Measurements from ENCODE around the gene OR51S1. TPM values are rescaled to one million over a fixed set of nuclear protein-coding genes. Genes with fewer than 3 reads are reported as not detected.

Gene OR51S1
- total RNA-seq, 2 experiments from 2014 or later, result not detected

DNA sequence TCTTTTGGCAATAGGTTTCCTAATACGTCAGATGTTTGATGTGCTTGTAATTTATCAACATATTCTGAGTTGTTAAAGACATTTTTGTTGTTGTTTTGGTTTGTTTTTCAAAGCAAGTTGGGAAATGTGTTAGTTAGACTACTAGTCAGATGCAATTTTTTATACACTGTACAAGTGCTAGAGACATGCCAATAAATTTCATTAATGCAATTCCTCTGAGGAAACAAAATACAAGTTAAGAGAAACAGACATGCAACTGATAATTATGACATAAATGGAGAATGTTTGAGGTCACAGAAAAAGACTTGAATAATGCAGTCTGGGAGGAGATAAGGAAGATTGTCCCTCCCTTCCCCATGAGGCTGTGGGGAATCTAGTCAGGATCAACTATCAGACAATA is 38.6 kb upstream of the OR51S1 start:
- H3K4me2 ChIP-seq (ENCODE audit: low read length), result no peak overlapping the region
- H3K36me3 ChIP-seq (ENCODE audit: insufficient read depth, low read length), result no peaks in the 10 kb centered on the region
- DNase-seq (ENCODE audit: low spot score), result no peak
- intact Hi-C loops (cut with micrococcal nuclease; ENCODE audit: unreplicated experiment), result no loop called here
- no peak overlapping the region for H3K27ac ChIP-seq (ENCODE audit: low read depth, low read length, poor library complexity, severe bottlenecking)
- no peaks in the 10 kb centered on the region for H3K79me2 ChIP-seq (ENCODE audit: insufficient read depth, low read depth, low read length)
- H3K9me3 ChIP-seq (ENCODE audit: low read length), result no peaks in the 10 kb centered on the region
- H4K20me1 ChIP-seq (ENCODE audit: insufficient read depth, low read length), result no peaks in the 10 kb centered on the region
- ChIA-PET POLR2A (no interaction called here), CTCF (ENCODE audit: unreplicated experiment) (no interaction called here)
- no peaks in the 10 kb centered on the region for H3K4me1 ChIP-seq (ENCODE audit: insufficient read depth, low read length, poor library complexity, severe bottlenecking)
- TF ChIP-seq, protein P1, sequence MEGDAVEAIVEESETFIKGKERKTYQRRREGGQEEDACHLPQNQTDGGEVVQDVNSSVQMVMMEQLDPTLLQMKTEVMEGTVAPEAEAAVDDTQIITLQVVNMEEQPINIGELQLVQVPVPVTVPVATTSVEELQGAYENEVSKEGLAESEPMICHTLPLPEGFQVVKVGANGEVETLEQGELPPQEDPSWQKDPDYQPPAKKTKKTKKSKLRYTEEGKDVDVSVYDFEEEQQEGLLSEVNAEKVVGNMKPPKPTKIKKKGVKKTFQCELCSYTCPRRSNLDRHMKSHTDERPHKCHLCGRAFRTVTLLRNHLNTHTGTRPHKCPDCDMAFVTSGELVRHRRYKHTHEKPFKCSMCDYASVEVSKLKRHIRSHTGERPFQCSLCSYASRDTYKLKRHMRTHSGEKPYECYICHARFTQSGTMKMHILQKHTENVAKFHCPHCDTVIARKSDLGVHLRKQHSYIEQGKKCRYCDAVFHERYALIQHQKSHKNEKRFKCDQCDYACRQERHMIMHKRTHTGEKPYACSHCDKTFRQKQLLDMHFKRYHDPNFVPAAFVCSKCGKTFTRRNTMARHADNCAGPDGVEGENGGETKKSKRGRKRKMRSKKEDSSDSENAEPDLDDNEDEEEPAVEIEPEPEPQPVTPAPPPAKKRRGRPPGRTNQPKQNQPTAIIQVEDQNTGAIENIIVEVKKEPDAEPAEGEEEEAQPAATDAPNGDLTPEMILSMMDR (conservative IDR thresholded peaks at IDR 0.05; ENCODE audit: low read length), result no peak
- no peak for TF ChIP-seq EZH2phosphoT487 (IDR thresholded peaks at IDR 0.05; ENCODE audit: borderline replicate concordance, low read depth, low read length)
- no peaks in the 10 kb centered on the region; the same call in 1 of the 2 replicates for H3K9me2 ChIP-seq (ENCODE audit: insufficient read depth, low read length)
- H3K4me3 ChIP-seq (ENCODE audit: low read depth, low read length, poor library complexity, severe bottlenecking), result no peak overlapping the region
- H2AFZ ChIP-seq (ENCODE audit: low read length), result no peak overlapping the region
- no TSS peak for BruUV-seq (replicated peaks)

DNA sequence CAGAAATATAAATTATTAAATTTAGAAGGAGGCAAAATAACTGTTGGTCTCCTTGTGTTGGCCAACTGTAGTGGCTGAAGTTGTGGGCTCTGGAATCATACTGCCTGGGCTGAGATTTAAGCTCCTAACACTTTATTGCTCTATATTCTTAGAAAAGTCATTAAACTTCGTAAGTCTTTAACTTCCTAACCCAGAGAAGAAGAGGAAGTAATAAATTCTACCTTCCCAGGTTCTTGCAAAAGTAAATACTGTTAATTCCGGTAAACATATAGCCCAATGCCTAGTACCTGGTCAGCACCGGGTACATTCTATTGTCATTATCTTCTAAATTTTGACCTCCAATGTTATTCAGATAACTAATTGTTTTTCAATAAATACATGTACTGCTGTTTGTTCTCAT is 37.2 kb upstream of the OR51S1 start:
- ChIA-PET CTCF (ENCODE audit: unreplicated experiment) (no interaction called here), POLR2A (no interaction called here)
- Histone ChIP-seq H3K9me3 (ENCODE audit: low read length) (no peaks in the 10 kb centered on the region), H3K27ac (ENCODE audit: low read depth, low read length, poor library complexity, severe bottlenecking) (no peak overlapping the region), H3K4me1 (ENCODE audit: insufficient read depth, low read length, poor library complexity, severe bottlenecking) (no peaks in the 10 kb centered on the region), H4K20me1 (ENCODE audit: insufficient read depth, low read length) (no peaks in the 10 kb centered on the region), H2AFZ (ENCODE audit: low read length) (no peak overlapping the region), H3K4me3 (ENCODE audit: low read depth, low read length, poor library complexity, severe bottlenecking) (no peak overlapping the region), H3K36me3 (ENCODE audit: insufficient read depth, low read length) (no peaks in the 10 kb centered on the region), H3K9me2 (ENCODE audit: insufficient read depth, low read length) (no peaks in the 10 kb centered on the region; the same call in 1 of the 2 replicates), H3K4me2 (ENCODE audit: low read length) (no peak overlapping the region), H3K79me2 (ENCODE audit: insufficient read depth, low read depth, low read length) (no peaks in the 10 kb centered on the region)
- no peak for DNase-seq (ENCODE audit: low spot score)
- TF ChIP-seq EZH2phosphoT487 (IDR thresholded peaks at IDR 0.05; ENCODE audit: borderline replicate concordance, low read depth, low read length), result no peak
- TF ChIP-seq, protein P1 (conservative IDR thresholded peaks at IDR 0.05; ENCODE audit: low read length), result no peak
- intact Hi-C loops (cut with micrococcal nuclease; ENCODE audit: unreplicated experiment), result no loop called here
- BruUV-seq (replicated peaks), result no TSS peak

DNA sequence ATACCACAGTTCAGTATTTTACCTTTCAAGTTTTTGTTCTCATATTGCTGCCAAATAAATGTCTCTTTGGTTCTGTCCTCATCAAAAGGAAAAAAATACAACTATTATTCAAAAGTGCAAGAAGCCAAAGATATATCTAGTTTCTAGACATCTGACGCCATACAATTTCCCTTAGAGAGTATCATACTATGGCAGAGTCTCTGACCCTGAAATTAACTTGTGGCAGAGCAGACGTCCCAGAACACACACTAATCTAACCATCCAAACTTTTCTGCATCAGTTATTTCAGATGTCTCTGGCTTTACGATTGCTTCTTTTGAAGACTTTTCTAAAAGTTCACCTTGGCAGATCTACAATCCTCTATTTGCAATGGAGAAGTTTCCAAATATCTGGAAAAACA is 35.4 kb upstream of the OR51S1 start:
- Histone ChIP-seq H3K4me3 (ENCODE audit: low read depth, low read length, poor library complexity, severe bottlenecking) (no peak overlapping the region), H3K36me3 (ENCODE audit: insufficient read depth, low read length) (no peaks in the 10 kb centered on the region), H2AFZ (ENCODE audit: low read length) (no peak overlapping the region), H3K27ac (ENCODE audit: low read depth, low read length, poor library complexity, severe bottlenecking) (no peak overlapping the region), H3K79me2 (ENCODE audit: insufficient read depth, low read depth, low read length) (no peaks in the 10 kb centered on the region), H3K4me1 (ENCODE audit: insufficient read depth, low read length, poor library complexity, severe bottlenecking) (no peaks in the 10 kb centered on the region), H3K9me2 (ENCODE audit: insufficient read depth, low read length) (no peaks in the 10 kb centered on the region; the same call in 1 of the 2 replicates), H3K9me3 (ENCODE audit: low read length) (no peaks in the 10 kb centered on the region), H3K4me2 (ENCODE audit: low read length) (no peak overlapping the region), H4K20me1 (ENCODE audit: insufficient read depth, low read length) (no peaks in the 10 kb centered on the region)
- TF ChIP-seq EZH2phosphoT487 (IDR thresholded peaks at IDR 0.05; ENCODE audit: borderline replicate concordance, low read depth, low read length), result no peak
- TF ChIP-seq, protein P1 (conservative IDR thresholded peaks at IDR 0.05; ENCODE audit: low read length), result no peak
- ChIA-PET CTCF (ENCODE audit: unreplicated experiment) (no interaction called here), POLR2A (no interaction called here)
- intact Hi-C loops (cut with micrococcal nuclease; ENCODE audit: unreplicated experiment), result no loop called here
- no peak for DNase-seq (ENCODE audit: low spot score)
- BruUV-seq (replicated peaks), result no TSS peak
